HG03460 (cell line): ENCODE data around the gene GCSAM.

Source experiments
- ATAC-seq: cut with Tn5 transposase; IDR thresholded peaks from one replicate; pipeline ENCODE4 v1.9.1; 2021; ENCODE audit not compliant: unreplicated experiment

GCSAM gene, protein sequence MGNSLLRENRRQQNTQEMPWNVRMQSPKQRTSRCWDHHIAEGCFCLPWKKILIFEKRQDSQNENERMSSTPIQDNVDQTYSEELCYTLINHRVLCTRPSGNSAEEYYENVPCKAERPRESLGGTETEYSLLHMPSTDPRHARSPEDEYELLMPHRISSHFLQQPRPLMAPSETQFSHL

DNA sequence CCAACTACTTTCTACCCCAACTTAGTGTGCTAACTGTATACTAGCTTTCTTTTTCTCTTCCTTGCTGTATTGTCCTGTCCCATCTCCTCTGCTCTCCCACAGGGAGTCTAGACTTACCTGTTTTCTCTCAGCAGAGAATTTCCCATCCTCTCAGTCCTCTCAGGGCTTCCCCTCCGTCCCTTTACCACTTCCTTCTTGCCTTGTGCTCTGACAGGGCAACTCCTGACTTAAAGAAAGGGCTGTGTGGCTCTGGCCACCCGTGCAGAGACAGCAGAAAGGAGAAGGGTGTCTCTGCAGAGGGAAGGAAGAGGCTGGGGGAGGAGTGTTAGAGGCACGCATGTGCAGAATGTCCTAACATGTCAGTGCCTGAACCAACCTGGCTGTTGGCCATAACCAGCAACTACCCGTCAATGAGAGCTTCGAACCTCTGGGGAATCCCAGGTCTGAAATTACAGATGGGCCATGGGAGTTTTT, at the start of gene GCSAM:
GCSAM (minus strand) TSS at position 274 of the 474 bp plus-strand sequence; CDS start at position 146, 128 bp downstream.
- ATAC-seq: peak; percentile 66

DNA sequence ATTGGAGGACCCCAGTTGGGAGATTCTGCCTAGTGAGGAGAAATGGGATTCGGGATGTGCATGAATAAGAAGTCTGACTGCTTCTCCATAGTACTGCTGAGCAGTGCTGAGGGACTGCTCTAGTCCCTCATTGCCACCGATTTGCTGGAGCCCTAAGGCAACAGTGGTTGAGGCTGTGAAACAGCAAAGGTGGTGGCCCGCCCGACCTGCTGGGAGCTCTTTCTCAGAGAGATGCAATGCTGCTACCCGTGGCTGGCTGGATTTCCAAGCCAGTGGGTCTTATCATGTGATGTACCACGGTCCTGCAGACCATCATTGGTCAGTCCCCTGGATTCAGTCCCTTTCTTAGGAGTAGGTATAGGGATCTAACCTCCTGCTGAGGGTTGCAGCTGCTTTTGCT, 42.6 kb upstream of the GCSAM start:
- no peak for ATAC-seq

DNA sequence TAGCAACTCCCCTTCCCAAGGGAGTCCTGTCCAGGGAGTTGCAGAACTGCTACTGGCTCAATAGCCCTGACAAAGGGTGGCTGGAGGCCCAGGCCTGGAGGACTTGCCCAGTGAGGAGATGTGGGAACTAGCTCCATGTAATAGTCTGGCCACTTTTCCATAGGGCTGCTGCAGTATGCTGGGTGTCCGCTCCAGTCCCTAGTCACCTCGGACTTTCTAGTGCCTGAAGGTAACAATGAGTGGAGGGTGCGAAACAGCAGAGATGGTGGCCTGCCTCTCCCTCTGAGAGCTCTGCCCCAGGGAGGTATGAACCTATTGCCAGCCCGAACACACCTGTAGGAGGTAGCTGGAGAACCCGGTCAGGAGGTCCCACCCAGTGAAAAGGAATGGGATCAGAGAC, 42.0 kb upstream of the GCSAM start:
- ATAC-seq: no peak

DNA sequence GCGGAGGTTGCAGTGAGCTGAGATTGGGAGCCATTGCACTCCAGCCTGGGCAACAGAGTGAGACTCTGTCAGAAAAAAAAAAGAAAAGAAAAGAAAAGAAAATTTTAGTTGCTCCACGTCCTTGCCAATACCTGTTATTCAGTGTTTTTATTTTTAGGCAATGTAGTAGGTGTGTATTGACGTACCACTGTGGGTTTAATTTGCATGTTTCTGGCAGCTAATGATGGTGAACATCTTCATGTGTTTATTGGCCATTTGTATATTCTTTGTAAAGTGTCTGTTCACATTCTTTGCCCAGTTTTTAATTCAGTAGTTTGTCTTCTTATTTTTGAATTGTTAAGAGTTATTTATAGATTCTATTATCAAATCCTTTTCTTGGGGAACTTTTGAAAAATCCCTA, 38.1 kb upstream of the GCSAM start:
- no peak for ATAC-seq

DNA sequence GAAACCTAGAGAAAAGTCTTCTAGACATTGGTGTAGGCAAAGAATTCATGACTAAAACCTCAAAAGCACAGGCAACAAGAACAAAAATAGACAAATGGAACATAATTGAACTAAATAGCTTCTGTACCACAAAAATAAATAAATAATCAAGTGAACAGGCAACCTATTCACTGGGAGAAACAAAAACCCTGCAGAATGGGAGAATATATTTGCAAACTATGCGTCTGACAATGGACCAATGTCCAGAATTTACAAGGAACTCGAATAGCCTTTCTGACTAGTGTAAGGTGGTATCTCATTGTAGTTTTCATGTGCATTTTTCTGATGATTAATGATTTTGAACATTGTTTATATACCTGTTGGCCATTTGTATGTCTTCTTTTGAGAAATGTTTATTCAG, 37.0 kb upstream of the GCSAM start:
- ATAC-seq: no peak

DNA sequence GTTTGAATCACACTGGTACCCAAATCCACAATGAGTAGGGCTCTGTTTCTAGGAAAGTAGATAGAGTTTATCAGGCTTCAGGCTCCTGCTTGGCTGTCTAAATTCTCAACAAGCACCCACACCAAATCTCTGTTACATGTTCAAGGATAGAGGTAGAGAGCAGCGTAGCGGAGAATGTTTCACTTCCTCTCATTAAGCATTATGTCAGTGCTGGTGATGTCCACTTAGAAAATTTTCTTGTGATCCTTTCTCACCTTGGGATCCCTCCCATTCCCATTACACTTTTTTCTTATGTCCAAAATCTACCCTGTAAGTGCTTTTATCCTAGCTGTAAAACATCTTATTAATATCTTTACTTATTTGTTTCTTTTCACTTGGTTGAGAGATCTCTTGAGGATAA, 34.7 kb upstream of the GCSAM start:
- ATAC-seq: peak; percentile 70

DNA sequence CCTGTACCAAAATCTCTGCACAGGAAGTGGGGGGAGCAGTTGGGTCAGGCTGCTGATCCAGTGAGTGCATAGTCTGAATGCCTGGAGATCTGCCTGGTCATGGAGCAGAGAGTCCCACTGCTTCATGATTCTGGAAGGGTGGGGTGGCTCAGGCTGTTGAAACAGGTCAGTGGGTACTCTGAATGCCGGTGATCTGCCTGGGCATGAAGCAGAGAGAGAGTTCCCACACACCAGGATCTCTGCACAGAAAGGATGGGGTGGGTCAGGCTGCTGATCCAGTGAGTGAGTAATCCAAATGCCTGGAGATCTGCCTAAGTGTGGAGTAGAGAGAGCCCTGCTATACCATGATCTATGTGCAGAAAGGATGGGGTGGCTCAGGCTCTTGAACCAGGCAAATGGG, 16.1 kb upstream of the GCSAM start:
- ATAC-seq: no peak

DNA sequence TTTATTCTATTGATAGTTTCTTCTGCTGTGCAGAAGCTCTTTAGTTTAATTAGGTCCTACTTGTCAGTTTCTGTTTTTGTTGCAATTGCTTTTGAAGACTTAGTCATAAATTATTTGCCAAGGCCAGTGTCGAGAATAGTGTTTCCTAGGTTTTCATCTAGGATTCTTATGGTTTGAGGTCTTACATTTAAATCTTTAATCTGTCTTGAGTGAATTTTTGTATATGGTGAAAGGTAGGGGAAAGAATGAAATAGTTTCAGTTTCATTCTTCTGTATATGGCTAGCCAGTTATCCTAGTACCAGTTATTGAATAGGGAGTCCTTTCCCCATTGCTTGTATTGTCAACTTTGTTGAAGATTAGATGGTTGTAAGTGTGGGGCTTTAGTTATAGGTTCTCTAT, 10.6 kb upstream of the GCSAM start:
- ATAC-seq: no peak

DNA sequence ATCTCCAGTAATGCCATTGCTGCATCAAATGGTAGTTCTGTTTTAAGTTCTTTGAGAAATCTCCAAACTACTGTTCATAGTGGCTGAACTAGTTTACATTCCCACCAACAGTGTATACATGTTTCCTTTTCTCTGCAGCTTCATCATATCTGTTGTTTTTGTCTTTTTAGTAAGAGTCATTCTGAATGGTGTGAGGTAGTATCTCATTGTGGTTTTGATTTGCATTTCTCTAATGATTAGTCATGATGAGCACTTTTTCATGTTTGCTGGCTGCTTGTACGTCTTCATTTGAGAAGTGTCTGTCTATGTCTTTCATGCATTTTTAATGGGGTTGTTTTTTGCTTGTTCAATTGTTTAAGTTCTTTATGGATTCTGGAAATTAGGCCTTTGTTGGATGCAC, 10.2 kb upstream of the GCSAM start:
- ATAC-seq: no peak

DNA sequence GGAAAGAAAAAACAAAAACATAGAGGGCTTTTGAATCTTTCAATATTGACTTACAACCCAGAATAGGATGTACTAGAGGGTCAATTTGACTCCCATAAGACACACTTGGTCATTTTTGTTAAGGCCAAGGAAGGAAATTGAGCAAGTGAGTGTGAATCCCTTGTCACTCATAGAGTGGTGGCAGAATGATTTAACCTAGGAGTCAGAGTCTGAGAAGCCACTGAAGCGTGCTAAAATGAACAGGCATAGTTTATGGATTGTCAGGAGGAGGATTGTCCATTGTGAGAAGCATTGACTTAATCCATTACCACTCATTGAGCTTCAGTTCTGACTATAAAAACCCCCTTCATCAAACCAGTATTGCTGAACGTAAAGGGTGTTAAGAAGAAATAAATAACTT, 8.2 kb upstream of the GCSAM start:
- ATAC-seq: no peak

DNA sequence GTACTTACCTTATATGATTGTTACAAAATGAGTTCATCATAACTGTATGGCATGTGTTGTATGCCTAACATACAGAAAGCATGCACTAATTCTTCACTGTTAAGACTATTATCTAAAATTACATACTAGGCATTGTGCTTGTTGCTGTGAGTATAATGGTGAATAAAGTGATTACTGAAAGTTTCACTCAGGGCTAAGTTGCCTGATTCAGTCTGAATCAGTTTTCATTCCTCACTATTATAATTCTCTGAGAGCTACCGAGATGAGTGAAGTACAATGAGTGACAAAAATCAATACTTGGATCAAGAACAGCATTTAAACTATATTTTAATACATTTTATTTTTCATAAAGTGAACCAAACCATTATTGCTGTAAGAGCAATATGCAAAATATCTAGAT, 7.5 kb upstream of the GCSAM start:
- ATAC-seq: no peak

DNA sequence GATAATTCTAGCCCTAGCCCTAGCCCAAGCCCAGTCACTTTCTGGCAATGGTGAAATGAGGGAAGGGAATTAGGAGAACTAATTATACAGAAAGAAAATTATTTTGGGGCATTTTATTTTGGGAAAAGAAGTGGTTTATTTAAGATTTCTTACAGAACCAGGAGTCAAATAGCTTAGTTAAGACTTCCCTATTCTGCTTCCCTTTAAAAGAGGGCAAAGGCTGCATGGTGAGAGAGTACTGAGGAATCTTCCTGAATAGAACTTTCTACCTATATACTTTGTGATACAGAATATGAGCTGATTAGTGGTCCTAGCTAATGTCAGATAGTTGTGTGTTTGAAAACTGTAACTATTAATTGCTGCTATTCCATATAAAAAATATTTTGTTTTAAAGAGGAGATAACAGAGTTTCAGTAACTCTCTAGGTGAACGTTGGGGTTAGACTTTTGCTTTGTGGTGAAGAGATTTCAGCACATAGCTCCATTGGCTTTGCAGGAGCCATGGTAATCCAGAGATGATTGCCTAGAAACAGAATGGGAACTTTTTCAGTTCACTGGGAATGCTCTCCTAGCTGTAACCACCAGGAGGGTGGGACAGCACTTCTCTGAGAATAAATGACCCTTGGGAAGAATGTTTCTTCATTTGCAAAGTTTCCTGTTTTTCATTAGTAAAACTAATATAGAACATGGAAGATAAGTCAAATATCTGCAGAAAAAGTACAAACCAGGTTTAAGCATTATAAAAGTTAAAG, 5.3 kb upstream of the GCSAM start:
- no peak for ATAC-seq

DNA sequence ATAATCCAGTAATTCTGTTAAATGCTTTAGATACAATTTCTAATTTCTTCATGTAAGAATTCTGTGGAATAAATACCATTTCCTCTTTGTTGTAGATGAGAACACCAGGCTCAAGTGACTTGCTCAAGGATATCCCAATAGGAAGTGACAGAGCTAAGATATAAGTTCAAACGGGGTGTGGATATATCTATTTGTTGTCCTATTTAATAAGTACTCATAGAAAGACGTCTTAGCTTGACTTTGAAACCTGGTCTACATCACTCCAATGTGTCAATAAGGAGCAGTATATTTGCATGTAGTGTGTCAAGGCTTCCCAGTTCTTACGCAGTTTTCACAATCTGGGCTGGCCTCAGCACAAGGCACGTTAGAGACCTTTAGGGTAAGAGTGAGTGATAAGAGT, 4.7 kb upstream of the GCSAM start:
- ATAC-seq: no peak

DNA sequence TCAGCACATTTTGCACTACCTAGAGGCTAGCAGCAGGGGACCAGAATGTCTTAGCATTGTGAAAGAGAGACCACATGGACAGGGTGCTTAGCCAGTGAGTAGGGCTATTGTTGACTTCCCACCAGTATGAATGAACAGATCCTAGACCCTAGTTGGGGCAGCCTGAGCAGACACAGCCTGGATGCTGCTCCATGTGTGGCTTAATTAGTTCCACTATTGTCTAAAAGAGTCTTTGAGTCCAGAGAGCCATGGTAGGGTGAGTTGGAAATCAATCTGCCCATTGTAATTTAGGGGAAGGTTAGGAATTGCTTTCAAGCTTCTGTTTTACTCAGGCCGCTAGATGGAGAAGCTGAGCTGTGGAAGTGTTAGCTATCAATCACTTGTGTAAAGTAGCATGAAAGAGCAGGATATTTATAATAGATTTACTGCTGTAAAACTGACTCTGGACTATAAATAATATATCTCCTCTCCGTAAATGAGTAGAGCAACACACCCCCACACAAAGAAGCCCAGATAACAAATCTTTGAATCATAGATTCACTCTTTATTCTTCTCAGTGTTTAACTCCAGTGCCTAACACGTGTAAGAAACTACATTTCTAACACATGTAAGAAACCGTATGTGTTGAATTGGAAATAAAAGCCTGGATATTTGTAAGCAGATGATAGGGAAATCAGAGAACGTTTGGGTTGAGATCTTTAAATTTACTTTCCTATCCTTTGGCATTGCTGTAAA, 4.1 kb upstream of the GCSAM start:
- ATAC-seq: peak; percentile 26

DNA sequence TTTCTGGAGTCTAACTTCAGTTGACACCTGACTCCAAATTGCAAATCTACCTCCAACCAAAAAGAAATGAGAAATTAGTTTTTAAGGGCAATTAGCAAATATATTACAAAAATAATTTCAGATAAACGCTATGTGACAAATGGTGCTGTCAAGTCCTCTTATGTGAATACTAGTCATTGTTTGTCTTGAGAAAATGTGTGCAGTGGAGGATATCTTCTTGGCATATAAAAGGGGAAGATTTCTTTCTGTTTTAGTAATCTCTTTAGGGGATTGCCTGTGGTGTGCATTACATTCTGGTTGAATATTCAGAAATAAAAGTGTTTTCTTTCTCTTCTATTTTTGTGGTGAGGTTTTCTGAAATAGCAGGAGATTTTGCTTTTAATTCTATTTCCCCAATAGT, 3.0 kb upstream of the GCSAM start:
- no peak for ATAC-seq

DNA sequence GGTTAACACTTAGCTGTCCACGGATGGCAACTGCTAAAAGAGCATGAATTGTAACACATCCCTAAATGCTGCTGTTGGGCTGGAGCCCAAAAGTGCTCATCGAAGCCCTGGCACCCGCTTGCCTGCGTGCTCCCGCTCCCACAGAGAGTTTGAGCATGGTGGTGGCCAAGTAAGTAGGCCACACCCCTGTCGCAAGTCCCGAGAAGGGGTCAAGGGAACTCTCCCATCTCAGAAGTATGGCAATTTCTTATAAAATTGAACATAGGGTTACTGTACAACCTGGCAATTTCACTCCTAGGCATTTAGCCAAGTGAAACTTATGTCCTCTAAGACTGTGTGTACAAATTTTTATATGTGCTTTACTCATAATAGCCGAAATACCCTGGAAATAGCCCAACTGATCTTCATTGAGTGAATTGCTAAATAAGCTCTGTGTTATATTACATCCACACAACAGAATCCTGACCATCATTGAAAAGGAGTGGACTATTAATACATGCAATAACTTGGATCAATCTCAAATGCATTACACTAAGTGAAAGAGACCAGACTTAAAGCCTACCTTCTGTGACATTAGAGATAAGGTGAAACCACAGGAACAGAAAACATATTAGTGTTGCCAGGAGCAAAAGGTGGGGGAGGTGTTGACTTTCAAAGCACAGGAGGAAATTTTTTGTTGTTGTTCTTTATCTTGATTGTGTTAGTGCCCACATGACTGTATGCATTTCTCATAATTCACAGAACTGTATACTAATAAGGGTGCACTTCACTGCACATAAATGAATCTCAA, 1.5 kb upstream of the GCSAM start:
- no peak for ATAC-seq

DNA sequence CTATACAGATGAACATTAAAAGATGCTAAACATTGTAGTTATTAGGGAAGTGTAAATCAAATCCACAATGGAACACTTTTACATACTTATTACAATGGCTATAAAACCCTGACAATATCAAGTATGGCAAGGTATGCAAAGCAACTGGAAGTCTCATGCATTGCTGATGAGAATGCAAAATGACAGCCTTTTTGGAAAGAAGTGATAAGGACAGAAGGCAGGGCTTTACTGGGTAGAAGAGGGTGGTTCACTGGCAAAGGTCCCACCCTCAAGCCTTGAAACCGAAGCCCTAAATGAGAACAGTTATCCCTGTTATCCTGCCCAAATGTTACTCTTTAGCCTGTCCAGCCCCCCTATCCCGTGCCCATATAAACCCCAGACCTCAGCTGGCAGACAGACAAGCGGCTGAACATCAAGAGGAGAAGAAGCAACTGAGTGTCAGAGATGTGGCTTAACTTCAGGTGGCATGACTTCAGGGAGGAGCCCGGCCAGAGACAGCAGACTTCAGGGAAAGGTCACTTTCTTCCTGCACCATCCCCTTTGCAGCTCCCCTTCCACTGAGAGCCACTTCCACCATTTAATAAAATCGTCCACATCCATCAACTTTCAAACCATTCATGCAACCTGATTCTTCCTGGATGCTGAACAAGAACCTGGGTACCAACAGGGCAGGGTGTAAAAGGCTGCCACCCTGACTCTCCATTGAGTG, 732 bp upstream of the GCSAM start:
- no peak for ATAC-seq

DNA sequence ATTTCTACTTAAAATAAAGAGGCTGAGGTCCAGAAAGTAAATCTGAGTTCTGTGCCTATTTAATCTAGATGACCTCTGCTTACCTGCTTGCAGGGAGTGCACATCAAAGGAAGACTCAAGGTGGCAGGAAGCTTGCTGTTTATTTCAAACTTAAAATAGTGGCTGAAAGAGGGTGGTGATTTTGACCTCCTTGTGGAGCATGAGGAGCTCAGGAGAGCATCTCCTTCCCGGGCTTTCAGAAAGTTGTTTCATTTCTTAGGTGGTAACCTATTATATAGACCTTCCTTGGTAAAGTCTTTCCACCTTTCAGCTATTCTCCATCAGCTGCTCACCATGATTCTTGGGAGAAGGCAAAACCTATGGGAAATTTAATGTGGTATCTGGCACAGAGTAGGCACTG, 494 bp downstream of the GCSAM start:
- ATAC-seq: no peak

DNA sequence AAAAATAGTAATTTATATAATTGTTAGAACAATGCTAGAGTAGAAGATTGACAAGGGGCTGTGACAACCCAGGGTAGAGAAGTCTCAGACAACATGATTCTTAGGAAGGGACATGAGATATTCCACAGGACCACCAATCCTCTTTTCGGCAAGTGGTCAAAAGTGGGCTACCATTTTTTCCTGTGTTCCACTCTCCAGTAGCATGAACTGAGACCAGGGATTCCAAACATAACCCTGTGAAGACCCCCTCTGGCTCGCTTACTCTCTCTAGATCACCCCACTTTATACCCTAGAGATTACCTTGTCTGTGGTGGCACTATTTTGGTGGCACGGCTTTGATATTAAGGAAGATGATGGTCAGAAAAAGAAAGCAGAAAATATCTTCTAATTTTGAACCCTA, 960 bp downstream of the GCSAM start:
- ATAC-seq: no peak

DNA sequence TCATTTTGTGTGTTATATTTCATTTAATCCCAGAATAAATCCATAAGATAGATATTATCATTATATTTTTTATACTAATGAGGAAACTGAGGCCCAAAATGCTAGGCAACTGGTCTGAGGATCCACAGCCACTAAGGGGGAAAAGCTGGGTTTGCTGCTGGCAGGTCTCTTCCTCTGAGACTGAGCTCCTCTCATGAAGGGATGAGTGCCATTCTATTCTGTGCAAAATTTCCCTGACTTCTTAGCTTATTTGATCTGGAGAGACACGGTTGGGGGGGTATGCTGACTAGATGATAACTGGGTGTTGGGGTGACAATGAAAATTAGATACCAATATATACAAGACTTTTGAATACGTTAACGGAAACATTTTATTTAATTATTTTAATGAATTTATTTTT, 1.9 kb downstream of the GCSAM start:
- no peak for ATAC-seq

DNA sequence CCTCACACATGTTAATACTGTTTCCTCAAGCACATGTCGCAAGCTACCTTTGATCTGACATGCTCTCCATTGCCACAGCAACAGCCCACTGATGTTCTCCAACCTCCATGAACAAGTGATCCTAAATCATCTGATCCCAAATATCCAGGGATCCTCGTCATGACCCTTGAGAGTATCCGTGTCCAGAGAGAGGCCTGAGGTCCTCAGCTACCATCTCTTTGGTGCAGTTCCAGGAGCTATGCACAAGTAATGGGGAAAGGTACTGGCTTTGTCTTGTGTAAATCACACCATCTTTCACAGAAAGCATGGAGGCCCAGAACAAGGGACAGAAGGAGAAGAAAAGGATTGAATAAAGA, 2.4 kb downstream of the GCSAM start:
- ATAC-seq: no peak
